GM18517 (cell line): ENCODE measurements around the gene TTC27.
"Not testable (repeated sequence)": the region's sequence is repeated elsewhere in the genome, so short reads cannot be mapped to it uniquely, and the experiment has no call there.

ENCODE experiments used
- ATAC-seq: cut with Tn5 transposase; IDR thresholded peaks from one replicate; pipeline ENCODE4 v1.9.1; 2021; ENCODE audit warnings: mild to moderate bottlenecking, moderate library complexity; ENCODE audit not compliant: unreplicated experiment

TTC27 gene

GRCh38 chr2:32627814-32628579 lies at the start of gene TTC27:
TSS of gene TTC27 (plus strand) at chr2:32628050. CDS start at chr2:32628293, 243 bp downstream.
- ATAC-seq = peak; percentile 100

GRCh38 chr2:32591669-32592463 lies 36.0 kb upstream of the TTC27 start:
- no peak for ATAC-seq

DNA sequence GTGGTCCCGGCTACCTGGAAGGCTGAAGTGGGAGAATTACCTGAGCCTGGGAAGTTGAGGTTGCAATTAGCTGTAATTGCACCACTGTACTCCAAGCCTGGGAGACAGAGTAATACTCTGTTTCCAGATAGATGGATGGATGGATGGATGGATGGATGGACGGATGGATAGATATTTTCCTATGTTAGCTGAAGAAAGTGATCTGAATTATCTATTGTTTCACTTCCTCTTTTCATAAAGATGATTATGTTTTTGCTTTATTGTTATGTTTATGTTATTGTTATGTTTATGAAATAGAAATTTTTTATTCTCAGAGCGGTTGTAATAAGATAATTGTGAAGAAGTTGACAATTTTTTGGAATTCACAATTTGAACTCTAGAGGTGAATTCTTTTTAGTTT lies 33.3 kb upstream of the TTC27 start:
- no peak for ATAC-seq

GRCh38 chr2:32611366-32611765 lies 16.5 kb upstream of the TTC27 start:
- ATAC-seq = no peak

- ATAC-seq = no peak
Observed at GRCh38 chr2:32611771-32612170, 16.1 kb upstream of the TTC27 start.

DNA sequence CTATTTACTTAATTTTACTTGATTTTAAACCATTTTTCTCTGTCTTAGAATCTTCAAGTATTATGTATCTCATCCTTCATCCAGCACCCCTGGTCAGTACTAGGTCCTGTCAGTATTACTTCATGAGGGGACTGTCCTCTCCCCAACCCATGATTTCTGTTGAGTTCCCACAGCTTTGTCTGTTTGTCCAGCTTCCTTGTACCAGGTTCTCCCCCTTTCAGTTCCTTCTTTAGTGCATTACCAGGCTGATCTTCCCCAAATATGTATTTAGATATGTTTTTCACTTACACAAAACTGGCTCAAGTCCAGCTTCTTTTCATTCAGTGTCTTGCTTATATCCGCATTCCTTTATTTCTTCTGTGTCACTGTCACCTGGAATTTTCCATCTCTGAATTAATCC lies 13.8 kb upstream of the TTC27 start:
- ATAC-seq = no peak

GRCh38 chr2:32617599-32618189 lies 10.2 kb upstream of the TTC27 start:
- no peak for ATAC-seq

DNA sequence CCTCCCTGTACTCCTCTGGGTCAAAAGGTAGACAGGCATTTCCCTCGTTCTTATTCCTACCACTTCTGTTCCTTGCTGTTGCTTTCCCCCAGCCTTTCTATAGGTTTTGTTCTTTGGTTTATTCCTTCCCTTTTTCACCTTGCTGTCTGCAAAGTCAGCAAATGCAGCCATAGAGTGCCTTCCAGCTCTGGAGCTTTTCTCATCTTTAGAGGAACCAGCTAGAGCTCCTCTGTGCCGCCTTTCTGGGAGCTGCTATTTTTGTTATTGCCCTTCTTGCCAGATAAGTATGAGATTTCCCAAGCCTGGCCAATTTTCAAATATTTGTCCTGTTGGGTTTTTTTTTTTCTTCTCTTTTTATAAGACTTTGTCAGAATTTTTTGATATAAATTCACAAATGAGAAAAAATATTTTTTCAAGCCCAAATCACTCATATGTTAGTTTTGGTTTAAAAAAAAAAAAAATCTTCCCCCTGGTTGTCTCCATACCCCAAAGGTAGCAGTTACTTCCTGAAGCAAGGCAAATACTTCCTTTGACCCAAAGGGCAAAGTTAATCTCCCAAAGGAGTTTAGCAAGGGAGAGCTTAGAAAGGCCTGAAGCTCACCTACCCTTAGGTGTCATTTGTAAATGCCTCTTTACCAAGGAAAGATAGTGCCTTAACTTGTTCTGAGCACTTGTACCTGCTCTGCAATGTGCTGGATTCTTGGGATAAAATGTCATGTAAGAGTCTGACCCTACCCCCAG lies 5.1 kb upstream of the TTC27 start:
- no peak for ATAC-seq

DNA sequence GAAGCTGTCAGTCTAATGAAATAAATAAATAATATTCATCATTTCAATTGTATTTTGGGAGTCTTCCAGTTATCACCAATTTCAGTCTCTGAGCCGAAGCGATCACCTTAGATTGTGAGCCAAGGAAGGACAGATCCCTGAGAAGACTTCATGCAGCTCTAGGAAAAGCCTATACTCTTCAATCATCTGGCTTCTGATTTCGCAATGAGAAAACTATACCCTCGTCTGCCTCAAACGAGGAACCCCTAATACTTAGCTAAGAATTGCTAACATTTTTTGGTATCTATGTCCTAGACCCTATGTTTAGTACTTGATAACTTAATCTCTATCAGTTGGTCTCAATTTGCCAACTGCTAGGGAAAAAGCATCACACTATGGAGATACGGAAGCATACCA lies 4.5 kb upstream of the TTC27 start:
- ATAC-seq = no peak

DNA sequence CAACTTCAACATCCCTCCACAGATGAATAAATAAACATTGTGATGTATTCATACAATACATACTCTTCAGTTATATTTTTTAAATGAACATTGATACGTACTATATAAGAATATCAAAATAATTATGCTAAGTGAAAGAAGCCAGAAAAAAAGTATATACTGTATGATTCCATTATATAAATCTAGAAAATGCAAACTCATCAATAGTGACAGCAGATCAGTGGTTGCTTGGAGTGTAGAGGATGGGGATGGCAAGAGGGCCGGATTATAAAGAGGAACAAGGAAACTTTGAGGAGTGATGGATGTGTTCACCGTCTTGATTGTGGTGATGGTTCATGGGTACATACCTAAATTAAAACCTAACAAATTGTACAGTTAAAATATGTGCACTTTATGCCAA lies 3.0 kb upstream of the TTC27 start:
- ATAC-seq = no peak

- no peak for ATAC-seq
Observed at GRCh38 chr2:32626639-32627221, 1.1 kb upstream of the TTC27 start.

DNA sequence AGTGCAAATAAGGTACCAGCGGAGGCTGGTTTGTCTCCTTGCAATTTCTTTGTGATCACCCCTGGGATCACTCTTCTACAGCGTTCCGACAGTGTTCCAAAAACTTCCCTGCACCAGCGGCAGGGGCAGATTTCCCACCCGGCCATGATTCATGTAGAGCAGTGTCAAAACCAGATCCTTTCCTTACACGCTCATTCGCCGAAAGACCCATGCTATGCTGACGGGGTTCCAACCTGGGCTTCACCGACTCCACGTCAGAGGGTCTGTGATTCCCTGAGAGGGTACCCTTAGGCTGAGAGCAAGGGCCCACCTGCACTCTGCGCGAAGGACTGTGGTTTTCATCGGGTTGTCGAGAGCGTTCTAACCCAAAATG lies 423 bp upstream of the TTC27 start:
- peak; percentile 43 for ATAC-seq

DNA sequence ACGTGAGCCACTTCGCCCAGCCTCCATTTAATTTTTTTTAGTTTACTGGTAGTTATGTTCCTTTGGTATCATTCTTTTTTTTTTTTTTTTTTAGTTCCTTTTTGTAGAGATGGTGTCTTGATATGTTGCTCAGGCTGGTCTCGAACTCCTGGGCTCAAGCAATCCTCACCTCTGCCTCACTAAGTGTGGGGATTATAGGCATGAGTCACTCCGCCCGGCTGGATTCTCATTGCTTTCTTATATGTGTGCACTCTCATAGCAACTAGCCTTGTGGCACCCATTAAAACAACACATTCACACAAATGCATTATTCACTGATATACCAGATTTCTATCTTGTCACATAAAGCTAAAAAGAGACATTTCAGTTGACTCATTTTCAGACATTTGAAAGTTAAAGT lies 4.2 kb downstream of the TTC27 start:
- ATAC-seq = no peak

GRCh38 chr2:32633040-32633439 lies 5.2 kb downstream of the TTC27 start:
- ATAC-seq = no peak

GRCh38 chr2:32638548-32638947 lies 10.7 kb downstream of the TTC27 start:
- not testable (repeated sequence) for ATAC-seq

- no peak for ATAC-seq
Observed at GRCh38 chr2:32641180-32641579, 13.3 kb downstream of the TTC27 start.

DNA sequence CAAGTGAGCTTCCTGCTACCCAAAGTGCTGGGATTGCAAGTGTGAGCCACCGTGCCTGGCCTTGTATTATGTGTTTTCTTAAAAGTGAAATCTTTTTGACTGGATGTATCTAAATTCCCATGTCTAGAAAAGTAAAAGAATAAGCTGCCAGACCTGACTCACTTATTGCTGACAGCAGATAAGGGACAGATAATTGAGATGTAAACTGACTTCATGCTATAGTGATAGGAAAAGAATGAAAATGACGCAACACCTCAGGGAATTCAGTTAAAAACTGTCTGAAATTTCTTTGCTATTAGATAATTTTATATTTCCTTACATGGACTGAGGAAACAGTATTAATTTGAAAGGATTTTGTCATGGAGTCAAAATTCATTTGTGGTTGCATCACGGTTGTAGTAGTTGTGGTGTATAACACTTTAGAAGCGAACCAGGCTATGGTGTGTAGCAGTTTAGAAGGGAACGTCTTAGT lies 19.4 kb downstream of the TTC27 start:
- ATAC-seq = no peak

DNA sequence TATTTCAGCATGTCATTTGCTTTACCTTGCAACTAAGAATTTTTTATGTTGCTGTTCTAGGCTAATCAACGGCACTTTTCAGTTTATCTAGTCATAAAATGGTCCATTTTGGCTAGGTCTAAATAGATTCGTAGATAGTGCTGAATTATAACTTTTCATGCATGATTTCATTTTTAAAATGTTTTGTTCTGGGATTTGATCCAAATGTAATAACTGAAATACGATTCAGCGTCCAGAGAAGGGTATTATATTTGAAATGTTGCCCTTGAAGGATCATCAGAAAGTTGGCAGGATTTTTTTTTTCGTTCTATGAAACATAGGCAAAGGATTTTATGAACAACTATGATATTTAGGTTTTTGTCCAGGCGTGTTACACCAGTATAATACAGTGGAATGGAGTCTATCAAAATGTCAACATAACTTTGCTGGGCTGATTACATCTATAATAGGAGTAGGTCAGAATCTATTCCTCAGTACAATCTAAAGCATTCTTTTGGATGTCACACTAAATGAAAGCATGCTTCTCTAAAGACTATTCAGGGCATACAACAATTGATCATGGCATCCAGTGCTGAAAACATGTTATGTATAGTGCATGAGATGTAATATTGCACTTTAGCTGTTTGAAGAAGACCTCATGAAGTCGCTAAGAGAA lies 24.8 kb downstream of the TTC27 start:
- no peak for ATAC-seq

GRCh38 chr2:32656069-32656468 lies 28.2 kb downstream of the TTC27 start:
- no peak for ATAC-seq

DNA sequence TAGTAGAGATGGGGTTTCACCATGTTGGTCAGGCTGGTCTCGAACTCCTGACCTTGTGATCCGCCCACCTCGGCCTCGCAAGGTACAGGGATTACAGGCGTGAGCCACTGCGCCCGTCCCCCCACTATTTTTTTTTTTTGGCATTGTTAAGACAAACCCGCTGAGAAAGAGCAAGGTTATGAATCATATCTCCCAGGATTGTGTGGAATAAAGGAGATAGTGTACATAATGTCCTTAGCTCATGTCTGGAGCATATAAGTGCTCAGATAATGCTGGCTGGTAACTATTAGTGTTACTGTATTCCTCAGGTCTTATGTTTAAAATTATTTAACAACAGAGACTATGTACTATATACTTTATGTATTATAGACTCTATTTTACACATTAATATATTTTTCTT lies 36.0 kb downstream of the TTC27 start:
- no peak for ATAC-seq
